AG08395 (cell line): ENCODE measurements around the gene RPL13A.

Source experiments
- DNase-seq: peaks from one replicate; pipeline ENCODE4 v3.0.0; 2012; ENCODE audit warnings: mixed read lengths, low spot score

Gene RPL13A

GRCh38 chr19:49481020-49481683 lies 6.3 kb upstream of the RPL13A start:
- DNase-seq = no peak

- DNase-seq = no peak
Measured at GRCh38 chr19:49486232-49486631, 1.2 kb upstream of the RPL13A start.

GRCh38 chr19:49486710-49487276 lies 615 bp upstream of the RPL13A start:
- no peak for DNase-seq

- no peak for DNase-seq
Measured at GRCh38 chr19:49488046-49488862, 846 bp downstream of the RPL13A start.

- no peak for DNase-seq
Measured at GRCh38 chr19:49488863-49489537, 1.6 kb downstream of the RPL13A start.

GRCh38 chr19:49489601-49490167 lies 2.3 kb downstream of the RPL13A start:
- no peak for DNase-seq

GRCh38 chr19:49490287-49491029 lies 3.0 kb downstream of the RPL13A start:
- no peak for DNase-seq

- DNase-seq = no peak
Measured at GRCh38 chr19:49491030-49491803, 3.8 kb downstream of the RPL13A start.

- no peak for DNase-seq
Measured at GRCh38 chr19:49491804-49492572, 4.6 kb downstream of the RPL13A start.

- no peak for DNase-seq
Measured at GRCh38 chr19:49492573-49493405, 5.4 kb downstream of the RPL13A start.

GRCh38 chr19:49496574-49497008 lies 9.2 kb downstream of the RPL13A start:
- no peak for DNase-seq

GRCh38 chr19:49497047-49497788 lies 9.8 kb downstream of the RPL13A start:
- peak; percentile 63 for DNase-seq

- no peak for DNase-seq
Measured at GRCh38 chr19:49497789-49498103, 10.3 kb downstream of the RPL13A start.

GRCh38 chr19:49498475-49498874 lies 11.1 kb downstream of the RPL13A start:
- DNase-seq = no peak

GRCh38 chr19:49499030-49499670 lies 11.7 kb downstream of the RPL13A start:
- no peak for DNase-seq

GRCh38 chr19:49502866-49503581 lies 15.6 kb downstream of the RPL13A start:
- peak; percentile 71 for DNase-seq

GRCh38 chr19:49503582-49503962 lies 16.2 kb downstream of the RPL13A start:
- no peak for DNase-seq
